Measurements from ENCODE around the gene ZBTB8A. TPM values are rescaled to one million over a fixed set of nuclear protein-coding genes. Genes with fewer than 3 reads are reported as not detected.
"Not testable (repeated sequence)": the region's sequence is repeated elsewhere in the genome, so short reads cannot be mapped to it uniquely, and the experiment has no call there.

Gene ZBTB8A
- total RNA-seq, 2 donors from 2014 or later: 0.22 to 0.26 TPM

- H3K27ac Mint-ChIP-seq: no peak overlapping the region
- no peaks in the 10 kb centered on the region for H3K4me1 Mint-ChIP-seq (ENCODE audit: low read depth in 2 of 2)
- DNase-seq (ENCODE audit: low spot score) (no peak), ATAC-seq (no peak)
- no peaks in the 10 kb centered on the region for H3K36me3 Mint-ChIP-seq
- no peaks in the 10 kb centered on the region for H3K27me3 Mint-ChIP-seq
- no peak overlapping the region for H3K4me3 Mint-ChIP-seq
- no peaks in the 10 kb centered on the region for H3K9me3 Mint-ChIP-seq
Observed at GRCh38 chr1:32549616-32550015, 10.4 kb downstream of the ZBTB8A start.

GRCh38 chr1:32554288-32554687 is 15.1 kb downstream of the ZBTB8A start:
- H3K4me1 Mint-ChIP-seq (ENCODE audit: low read depth in 2 of 2): no peaks in the 10 kb centered on the region
- H3K27me3 Mint-ChIP-seq: no peaks in the 10 kb centered on the region
- H3K9me3 Mint-ChIP-seq: no peaks in the 10 kb centered on the region
- ATAC-seq: no peak
- DNase-seq (ENCODE audit: low spot score): no peak
- no peak overlapping the region for H3K4me3 Mint-ChIP-seq
- H3K36me3 Mint-ChIP-seq: no peaks in the 10 kb centered on the region
- no peak overlapping the region for H3K27ac Mint-ChIP-seq

DNA sequence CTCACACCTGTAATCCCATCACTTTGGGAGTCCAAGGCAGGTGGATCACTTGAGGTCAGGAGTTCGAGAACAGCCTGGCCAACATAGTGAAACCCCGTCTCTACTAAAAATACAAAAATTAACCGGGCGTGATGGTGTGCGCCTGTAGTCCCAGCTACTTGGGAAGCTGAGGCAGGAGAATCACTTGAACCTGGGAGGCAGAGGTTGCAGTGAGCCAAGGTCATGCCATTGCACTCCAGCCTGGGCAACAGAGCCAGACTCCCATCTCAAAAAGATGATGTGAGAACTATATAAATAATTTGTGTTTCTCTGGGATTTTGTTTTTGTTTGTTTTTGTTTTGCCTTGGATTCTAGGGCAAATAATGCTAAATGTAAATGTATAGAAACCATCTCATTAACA is 17.8 kb downstream of the ZBTB8A start:
- DNase-seq (ENCODE audit: low spot score); H3K4me1 Mint-ChIP-seq (ENCODE audit: low read depth in 2 of 2); H3K9me3 Mint-ChIP-seq; H3K4me3 Mint-ChIP-seq; ATAC-seq; H3K27ac Mint-ChIP-seq; H3K27me3 Mint-ChIP-seq; H3K36me3 Mint-ChIP-seq: not testable (repeated sequence)

DNA sequence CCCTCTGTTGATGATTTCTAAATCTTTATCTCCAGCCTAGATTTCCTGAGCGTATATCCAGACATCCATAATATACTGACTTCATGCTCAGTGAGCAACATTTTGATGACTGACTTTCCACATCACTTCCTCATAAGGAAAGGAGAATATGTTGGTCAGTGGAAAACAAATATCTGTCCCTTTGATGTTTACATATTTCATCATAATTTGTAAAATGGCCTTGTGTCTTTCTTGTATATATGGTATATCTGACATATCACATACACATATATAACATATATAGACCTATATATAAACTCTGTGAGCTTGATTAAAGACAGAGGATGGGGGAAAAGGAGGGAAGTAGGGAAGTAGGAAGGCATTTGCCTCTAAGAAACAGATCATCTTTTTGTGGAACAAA is 18.6 kb downstream of the ZBTB8A start:
- Mint-ChIP-seq H3K4me1 (ENCODE audit: low read depth in 2 of 2) (peaks cover 0 to 2% of the 10 kb centered on the region in 2 donors), H3K36me3 (no peaks in the 10 kb centered on the region), H3K9me3 (no peaks in the 10 kb centered on the region), H3K27me3 (no peaks in the 10 kb centered on the region), H3K4me3 (no peak overlapping the region), H3K27ac (no peak overlapping the region)
- no peak for ATAC-seq
- no peak for DNase-seq (ENCODE audit: low spot score)

DNA sequence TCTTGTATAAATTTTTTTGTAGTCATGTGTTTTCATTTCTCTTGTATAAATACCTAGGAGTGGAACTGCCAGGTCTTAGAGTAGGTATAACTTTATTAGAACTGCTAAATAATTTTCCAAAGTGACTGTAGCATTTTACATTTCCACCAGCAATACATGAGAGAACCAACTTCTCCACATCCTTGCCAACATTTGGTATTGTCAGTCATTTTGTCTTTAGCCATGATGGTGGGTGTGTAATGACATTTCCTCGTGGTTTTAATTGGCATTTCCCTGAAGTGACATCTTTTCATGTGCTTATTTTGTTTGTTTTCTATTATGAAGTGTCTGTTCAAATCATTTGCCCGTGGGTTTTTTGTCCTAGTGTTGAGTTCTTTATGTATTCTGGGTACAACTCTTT is 29.7 kb downstream of the ZBTB8A start:
- Mint-ChIP-seq H3K4me1 (ENCODE audit: low read depth in 2 of 2) (no peaks in the 10 kb centered on the region), H3K27ac (no peak overlapping the region), H3K9me3 (no peaks in the 10 kb centered on the region), H3K4me3 (no peak overlapping the region), H3K27me3 (no peaks in the 10 kb centered on the region), H3K36me3 (no peaks in the 10 kb centered on the region)
- ATAC-seq: no peak
- no peak for DNase-seq (ENCODE audit: low spot score)

DNA sequence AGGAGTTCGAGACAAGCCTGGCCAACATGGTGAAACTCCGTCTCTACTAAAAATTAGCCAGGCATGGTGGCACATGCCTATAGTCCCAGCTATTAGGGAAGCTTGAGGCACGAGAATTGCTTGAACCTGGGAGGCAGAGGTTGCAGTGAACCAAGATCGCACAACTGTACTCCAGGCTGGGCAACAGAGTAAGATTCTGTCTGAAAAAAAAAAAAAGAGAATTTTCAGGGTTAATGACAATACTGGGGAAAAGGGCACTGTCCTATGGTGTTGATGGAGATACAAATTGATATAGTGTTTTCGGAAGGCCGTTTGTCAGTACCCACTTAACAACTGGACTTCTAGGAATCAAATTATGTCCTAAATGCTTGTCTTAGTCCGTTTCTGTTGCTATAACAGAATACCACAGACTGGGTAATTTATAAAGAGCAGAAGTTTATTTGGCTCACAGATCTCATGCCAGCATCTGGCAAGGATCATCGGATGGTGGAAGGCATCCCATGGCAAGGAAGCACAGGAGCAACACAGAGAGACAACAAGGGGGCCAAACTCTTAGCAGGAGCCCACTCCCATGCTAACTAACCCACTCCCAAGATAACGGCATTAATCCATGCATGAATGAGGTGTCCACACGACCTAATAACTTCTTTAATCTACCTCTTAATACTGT is 41.3 kb downstream of the ZBTB8A start:
- Mint-ChIP-seq H3K4me1 (ENCODE audit: low read depth in 2 of 2) (no peaks in the 10 kb centered on the region), H3K27ac (no peak overlapping the region), H3K9me3 (no peaks in the 10 kb centered on the region), H3K4me3 (no peak overlapping the region), H3K36me3 (no peaks in the 10 kb centered on the region), H3K27me3 (no peaks in the 10 kb centered on the region)
- DNase-seq (ENCODE audit: low spot score) (no peak), ATAC-seq (no peak)

- Mint-ChIP-seq H3K9me3 (no peaks in the 10 kb centered on the region), H3K4me1 (ENCODE audit: low read depth in 2 of 2) (peaks cover 0 to 3% of the 10 kb centered on the region in 2 donors), H3K4me3 (no peak overlapping the region), H3K36me3 (no peaks in the 10 kb centered on the region), H3K27me3 (no peaks in the 10 kb centered on the region), H3K27ac (no peak overlapping the region)
- ATAC-seq (no peak), DNase-seq (ENCODE audit: low spot score) (no peak)
Observed at GRCh38 chr1:32592943-32593342, 53.7 kb downstream of the ZBTB8A start.

DNA sequence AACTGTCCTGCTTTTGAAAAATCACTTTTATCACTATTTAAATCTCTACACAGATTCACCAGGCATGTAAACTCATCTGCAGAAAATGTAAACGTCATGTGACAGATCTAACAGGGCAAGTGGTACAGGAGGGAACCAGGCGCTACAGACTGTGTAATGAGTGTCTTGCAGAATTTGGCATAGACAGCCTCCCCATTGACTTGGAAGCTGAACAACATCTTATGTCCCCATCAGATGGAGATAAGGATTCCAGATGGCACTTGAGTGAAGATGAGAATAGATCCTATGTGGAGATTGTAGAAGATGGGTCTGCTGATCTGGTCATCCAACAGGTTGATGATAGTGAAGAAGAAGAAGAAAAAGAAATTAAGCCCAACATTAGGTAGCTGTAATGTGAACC is 60.8 kb downstream of the ZBTB8A start:
- H3K36me3 Mint-ChIP-seq: no peaks in the 10 kb centered on the region
- H3K27me3 Mint-ChIP-seq: no peaks in the 10 kb centered on the region
- no peak overlapping the region for H3K27ac Mint-ChIP-seq
- ATAC-seq (no peak), DNase-seq (ENCODE audit: low spot score) (no peak)
- no peaks in the 10 kb centered on the region for H3K9me3 Mint-ChIP-seq
- H3K4me1 Mint-ChIP-seq (ENCODE audit: low read depth in 2 of 2): no peaks in the 10 kb centered on the region
- H3K4me3 Mint-ChIP-seq: no peak overlapping the region

DNA sequence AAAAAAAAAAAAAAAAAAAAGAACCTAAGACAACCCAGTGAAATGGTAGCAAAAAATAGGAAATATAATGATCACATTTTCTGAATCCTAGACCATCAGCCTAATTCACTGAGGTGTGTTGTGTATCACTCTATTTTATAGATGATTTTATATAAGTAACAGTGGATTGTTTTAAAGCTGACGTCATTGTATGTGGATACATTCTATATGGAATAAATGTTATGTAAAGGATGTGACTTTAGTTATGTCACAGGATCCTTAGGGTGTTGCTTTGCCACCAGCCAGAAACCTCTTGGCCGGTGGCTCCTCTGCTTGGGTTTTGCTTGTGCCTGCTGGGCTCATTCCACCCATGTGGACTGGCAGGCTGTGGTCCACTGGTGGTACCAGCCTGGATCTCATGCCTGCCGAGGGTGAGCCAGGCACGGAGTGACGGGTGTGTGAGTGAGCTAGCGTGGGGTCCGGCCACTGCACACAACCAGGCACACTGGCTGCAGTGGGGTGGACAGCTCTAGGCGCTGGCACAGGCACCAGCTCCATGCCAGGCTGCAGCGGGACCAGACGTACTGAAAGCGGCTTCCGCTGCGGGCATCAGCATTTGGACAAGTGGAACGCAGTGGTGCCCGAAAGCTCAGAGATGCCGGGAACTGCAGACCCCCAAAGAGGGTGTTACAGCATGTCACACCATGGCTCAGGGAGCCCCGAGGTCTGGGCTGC is 66.6 kb downstream of the ZBTB8A start:
- DNase-seq (ENCODE audit: low spot score): no peak
- H3K27ac Mint-ChIP-seq: no peak overlapping the region
- ATAC-seq: peak in 1 of 2 donors; percentile 43
- H3K9me3 Mint-ChIP-seq: no peaks in the 10 kb centered on the region
- H3K27me3 Mint-ChIP-seq: no peaks in the 10 kb centered on the region
- no peaks in the 10 kb centered on the region for H3K36me3 Mint-ChIP-seq
- no peaks in the 10 kb centered on the region for H3K4me1 Mint-ChIP-seq (ENCODE audit: low read depth in 2 of 2)
- no peak overlapping the region for H3K4me3 Mint-ChIP-seq

GRCh38 chr1:32606565-32607371 is 67.5 kb downstream of the ZBTB8A start:
- no peak for ATAC-seq
- Mint-ChIP-seq H3K9me3 (no peaks in the 10 kb centered on the region), H3K4me1 (ENCODE audit: low read depth in 2 of 2) (no peaks in the 10 kb centered on the region), H3K27ac (no peak overlapping the region), H3K27me3 (no peaks in the 10 kb centered on the region), H3K4me3 (no peak overlapping the region), H3K36me3 (no peaks in the 10 kb centered on the region)
- no peak for DNase-seq (ENCODE audit: low spot score)

- ATAC-seq: no peak
- no peak for DNase-seq (ENCODE audit: low spot score)
- no peaks in the 10 kb centered on the region for H3K9me3 Mint-ChIP-seq
- no peaks in the 10 kb centered on the region for H3K36me3 Mint-ChIP-seq
- H3K4me3 Mint-ChIP-seq: no peak overlapping the region
- no peaks in the 10 kb centered on the region for H3K27me3 Mint-ChIP-seq
- H3K4me1 Mint-ChIP-seq (ENCODE audit: low read depth in 2 of 2): peaks cover 4 to 6% of the 10 kb centered on the region in 2 donors
- H3K27ac Mint-ChIP-seq: no peak overlapping the region
Observed at GRCh38 chr1:32609180-32609579, 70.0 kb downstream of the ZBTB8A start.

DNA sequence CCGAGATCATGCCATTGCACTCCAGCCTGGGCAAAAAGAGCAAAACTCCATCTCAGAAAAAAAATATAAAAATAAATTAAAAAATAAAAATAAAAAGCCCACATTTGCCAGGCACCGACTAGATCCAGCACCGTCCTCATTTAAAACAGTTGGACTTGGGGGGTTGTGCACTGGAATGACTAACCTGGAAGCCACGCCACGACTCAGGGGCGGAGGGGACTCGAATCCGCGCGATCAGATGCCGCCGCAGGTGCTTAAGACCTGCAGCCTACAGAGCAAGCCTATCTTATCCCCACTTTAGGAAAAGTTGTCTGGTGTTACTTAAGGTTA is 72.6 kb downstream of the ZBTB8A start:
- Mint-ChIP-seq H3K9me3 (no peaks in the 10 kb centered on the region), H3K27me3 (no peaks in the 10 kb centered on the region), H3K4me3 (peak overlapping the region; percentile 44), H3K4me1 (ENCODE audit: low read depth in 2 of 2) (peaks cover 4 to 6% of the 10 kb centered on the region in 2 donors), H3K36me3 (no peaks in the 10 kb centered on the region), H3K27ac (no peak overlapping the region)
- no peak for DNase-seq (ENCODE audit: low spot score)
- no peak for ATAC-seq

DNA sequence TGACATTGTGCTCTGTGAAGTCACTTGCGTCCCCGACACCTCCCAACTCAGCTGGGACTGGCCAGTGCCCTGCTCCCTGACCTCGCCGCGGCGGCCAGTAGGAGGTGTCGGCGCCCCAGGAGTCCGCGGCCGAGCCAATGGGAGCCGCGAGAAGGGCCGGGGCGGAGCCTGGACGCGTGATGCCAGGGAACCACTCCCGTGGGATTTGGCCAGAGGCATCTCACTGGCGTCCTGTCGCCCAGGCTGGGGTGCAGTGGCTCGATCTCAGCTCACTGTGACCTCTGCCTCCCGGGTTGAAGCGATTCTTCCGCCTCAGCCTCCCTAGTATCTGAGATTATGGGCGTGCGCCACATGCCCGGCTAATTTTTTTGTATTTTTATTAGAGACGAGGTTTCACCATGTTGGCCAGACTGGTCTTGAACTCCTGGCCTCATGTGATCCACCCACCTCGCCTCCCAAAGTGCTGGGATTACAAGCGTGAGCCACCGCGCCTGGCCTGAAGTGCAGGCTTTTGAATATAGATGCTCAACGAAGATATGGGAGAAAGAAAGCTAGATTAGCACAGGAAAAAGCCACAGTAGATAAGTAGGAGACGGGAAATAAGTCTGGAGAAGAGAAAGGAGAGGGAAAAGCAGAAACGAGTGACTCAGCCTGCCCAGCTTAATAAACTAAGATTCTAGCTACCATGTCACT is 73.1 kb downstream of the ZBTB8A start:
- ATAC-seq (peak; percentile 98 to 100), DNase-seq (ENCODE audit: low spot score) (peak; percentile 86)
- H3K27ac Mint-ChIP-seq: peak overlapping the region in 1 of 2 donors; percentile 88
- no peaks in the 10 kb centered on the region for H3K36me3 Mint-ChIP-seq
- H3K9me3 Mint-ChIP-seq: no peaks in the 10 kb centered on the region
- H3K27me3 Mint-ChIP-seq: no peaks in the 10 kb centered on the region
- H3K4me3 Mint-ChIP-seq: peak overlapping the region; percentile 44
- H3K4me1 Mint-ChIP-seq (ENCODE audit: low read depth in 2 of 2): peaks cover 4 to 6% of the 10 kb centered on the region in 2 donors

DNA sequence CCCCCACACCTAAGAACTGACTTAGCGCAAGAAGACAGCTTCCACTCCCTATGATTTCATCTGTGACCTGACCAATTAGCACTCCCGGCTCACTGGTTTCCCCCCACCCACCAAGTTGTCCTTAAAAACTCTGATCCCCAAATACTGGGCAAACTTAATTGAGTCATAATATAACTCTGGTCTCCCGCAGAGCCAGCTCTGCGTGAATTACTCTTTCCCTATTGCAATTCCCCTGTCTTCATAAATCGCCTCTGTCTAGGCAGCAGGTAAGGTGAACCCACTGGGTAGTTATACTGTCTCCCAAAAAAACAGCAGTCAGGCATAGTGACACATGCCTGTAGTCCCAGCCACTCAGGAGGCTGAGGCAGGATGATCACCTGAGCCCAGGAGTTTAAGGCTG is 74.2 kb downstream of the ZBTB8A start:
- Mint-ChIP-seq H3K36me3 (no peaks in the 10 kb centered on the region), H3K4me1 (ENCODE audit: low read depth in 2 of 2) (peaks cover 4 to 6% of the 10 kb centered on the region in 2 donors), H3K4me3 (peak overlapping the region; percentile 40), H3K27me3 (no peaks in the 10 kb centered on the region), H3K27ac (peak overlapping the region in 1 of 2 donors; percentile 53), H3K9me3 (no peaks in the 10 kb centered on the region)
- ATAC-seq: no peak
- DNase-seq (ENCODE audit: low spot score): no peak
